Neural cell (in vitro differentiated cells): Measurements from ENCODE around the gene PRRX2. TPM values are rescaled to one million over a fixed set of nuclear protein-coding genes. Genes with fewer than 3 reads are reported as not detected.

Experiments
- H2AFZ ChIP-seq: fragments of 200-600, 300-800 bp; sonication (generic), shearing (Covaris generic); 2 replicates; pipeline ENCODE4 v1.6.0; 2014; ENCODE audit warnings: low read depth, mild to moderate bottlenecking, antibody characterized with exemption, low read length, moderate library complexity
- H3F3A ChIP-seq: fragments of 200-600 bp; shearing (Covaris generic); 2 replicates; pipeline ENCODE4 v1.6.1; 2016; ENCODE audit warnings: mild to moderate bottlenecking, moderate library complexity, mixed read lengths, antibody characterized with exemption, low read length; ENCODE audit not compliant: insufficient read depth, poor library complexity, severe bottlenecking
- H3K27ac ChIP-seq: fragments of 200-600, 300-800 bp; sonication (generic), shearing (Covaris generic); 2 replicates; pipeline ENCODE4 v1.5.1; 2014; ENCODE audit warnings: mild to moderate bottlenecking, low read length, moderate library complexity
- H3K27me3 ChIP-seq: fragments of 300-800, 200-600 bp; sonication (generic), shearing (Covaris generic); 2 replicates; pipeline ENCODE4 v1.6.0; 2014; ENCODE audit warnings: mild to moderate bottlenecking, low read depth, low read length, moderate library complexity; ENCODE audit not compliant: insufficient read depth
- H3K36me3 ChIP-seq: fragments of 300-800, 200-600 bp; sonication (generic), shearing (Covaris generic); 2 replicates; pipeline ENCODE4 v1.5.1; 2014; ENCODE audit warnings: mild to moderate bottlenecking, antibody characterized with exemption, low read length, moderate library complexity; ENCODE audit not compliant: insufficient read depth
- H3K4me2 ChIP-seq: fragments of 300-800, 200-600 bp; sonication (generic), shearing (Covaris generic); 2 replicates; pipeline ENCODE4 v1.6.0; 2014; ENCODE audit warnings: mild to moderate bottlenecking, low read length
- H3K4me3 ChIP-seq: fragments of 300-800, 200-600 bp; sonication (generic), shearing (Covaris generic); 2 replicates; pipeline ENCODE4 v1.5.1; 2014; ENCODE audit warnings: mild to moderate bottlenecking, low read length, moderate library complexity
- H3K79me2 ChIP-seq: fragments of 200-600 bp; shearing (Covaris generic); replicated peaks from 2 replicates; pipeline ENCODE4 v1.6.0; 2014; ENCODE audit warnings: mild to moderate bottlenecking, low read length, moderate library complexity; ENCODE audit not compliant: insufficient read depth
- H3K9ac ChIP-seq: fragments of 300-800, 200-600 bp; sonication (generic), shearing (Covaris generic); 2 replicates; pipeline ENCODE4 v1.6.1; 2016; ENCODE audit warnings: mild to moderate bottlenecking, low read length, mixed read lengths
- H3K9me2 ChIP-seq: fragments of 200-600 bp; shearing (Covaris generic); 2 replicates; pipeline ENCODE4 v1.6.1; 2016; ENCODE audit warnings: mild to moderate bottlenecking, low read length, mixed read lengths; ENCODE audit not compliant: insufficient read depth
- H3K9me3 ChIP-seq: fragments of 200-600, 300-800 bp; sonication (generic), shearing (Covaris generic); 2 replicates; pipeline ENCODE4 v1.6.1; 2016; ENCODE audit warnings: mild to moderate bottlenecking, mixed run types, low read length, moderate library complexity, mixed read lengths
- H4K20me1 ChIP-seq: fragments of 200-600 bp; shearing (Covaris generic); 2 replicates; pipeline ENCODE4 v1.6.1; 2016; ENCODE audit warnings: mild to moderate bottlenecking, mixed run types; ENCODE audit not compliant: insufficient read depth
- CTCF ChIP-seq: fragments of 450-650 bp; IDR thresholded peaks from 2 replicates; pipeline ENCODE4 v1.5.1; 2014; ENCODE audit warnings: antibody characterized with exemption, mild to moderate bottlenecking, moderate library complexity; ENCODE audit not compliant: poor library complexity, severe bottlenecking
- EP300 ChIP-seq: fragments of 450-650 bp; conservative IDR thresholded peaks from 2 replicates; pipeline ENCODE4 v1.6.1; 2014; ENCODE audit warnings: antibody characterized with exemption, mild to moderate bottlenecking, moderate library complexity; ENCODE audit not compliant: poor library complexity, severe bottlenecking
- MXI1 ChIP-seq: fragments of 450-650 bp; conservative IDR thresholded peaks from 2 replicates; pipeline ENCODE4 v1.6.1; 2014; ENCODE audit warnings: antibody characterized with exemption, mild to moderate bottlenecking; ENCODE audit not compliant: poor library complexity, severe bottlenecking
- POLR2AphosphoS5 ChIP-seq: IDR thresholded peaks from 2 replicates; pipeline ENCODE4 v1.6.1; 2012
- RAD21 ChIP-seq: fragments of 450-650 bp; conservative IDR thresholded peaks from 2 replicates; pipeline ENCODE4 v1.6.1; 2014; ENCODE audit warnings: antibody characterized with exemption, mild to moderate bottlenecking, moderate library complexity
- REST ChIP-seq: IDR thresholded peaks from 2 replicates; pipeline ENCODE4 v1.6.1; 2012; ENCODE audit warnings: borderline replicate concordance
- SMC3 ChIP-seq: fragments of 450-650 bp; conservative IDR thresholded peaks from 2 replicates; pipeline ENCODE4 v1.6.1; 2014; ENCODE audit warnings: antibody characterized with exemption, mild to moderate bottlenecking, moderate library complexity; ENCODE audit not compliant: poor library complexity
- TAF1 ChIP-seq: IDR thresholded peaks from 2 replicates; pipeline ENCODE4 v1.6.1; 2012; ENCODE audit warnings: low read depth
- polyA plus RNA-seq: library from polyadenylated mRNA; depleted of rRNA; stranded (reverse); fragments of >200 nt; gene quantifications from 2 replicates; pipeline ENCODE4 v1.2.3, GENCODE V29; 2014

Gene PRRX2
- polyA plus RNA-seq, 1 donor from 2014 or later: not detected

- no peaks in the 10 kb centered on the region for H3K27me3 ChIP-seq
Measured at GRCh38 chr9:129679537-129679936, 14.1 kb downstream of the PRRX2 start.

GRCh38 chr9:129681924-129682323, 16.5 kb downstream of the PRRX2 start:
- no peak overlapping the region for H3K9ac ChIP-seq
- H3K9me3 ChIP-seq: no peaks in the 10 kb centered on the region
- no peaks in the 10 kb centered on the region for H3K36me3 ChIP-seq
- H3F3A ChIP-seq: no peaks in the 10 kb centered on the region
- H3K27ac ChIP-seq: no peak overlapping the region
- no peaks in the 10 kb centered on the region for H3K79me2 ChIP-seq
- H3K9me2 ChIP-seq: no peaks in the 10 kb centered on the region
- no peaks in the 10 kb centered on the region for H3K27me3 ChIP-seq
- H4K20me1 ChIP-seq: no peaks in the 10 kb centered on the region
- H3K4me2 ChIP-seq: no peak overlapping the region
- H2AFZ ChIP-seq: no peak overlapping the region
- no peak overlapping the region for H3K4me3 ChIP-seq
- no peak for TF ChIP-seq MXI1
- no peak for TF ChIP-seq REST
- no peak for TF ChIP-seq RAD21
- TF ChIP-seq CTCF: no peak
- TF ChIP-seq POLR2AphosphoS5: no peak
- TF ChIP-seq SMC3: no peak
- no peak for TF ChIP-seq EP300

More at GRCh38 chr9:129679537-129679936, 14.1 kb downstream of the PRRX2 start:
- H2AFZ ChIP-seq: no peak overlapping the region
- H3K9ac ChIP-seq: no peak overlapping the region
- no peak overlapping the region for H3K4me3 ChIP-seq
- H3K4me2 ChIP-seq: no peak overlapping the region
- H3K9me2 ChIP-seq: no peaks in the 10 kb centered on the region
- TF ChIP-seq CTCF (no peak), RAD21 (no peak), TAF1 (no peak), POLR2AphosphoS5 (no peak), EP300 (no peak), REST (no peak), SMC3 (no peak)
- H3K9me3 ChIP-seq: no peaks in the 10 kb centered on the region
- H3K36me3 ChIP-seq: no peaks in the 10 kb centered on the region
- H3K27ac ChIP-seq: no peak overlapping the region
- no peaks in the 10 kb centered on the region for H4K20me1 ChIP-seq
- no peaks in the 10 kb centered on the region for H3K79me2 ChIP-seq
- H3F3A ChIP-seq: no peaks in the 10 kb centered on the region
